ENCODE measurements around the gene ITIH3. TPM values are rescaled to one million over a fixed set of nuclear protein-coding genes. Genes with fewer than 3 reads are reported as not detected.

The ITIH3 gene
- total RNA-seq, 1 experiment from 2014 or later = not detected

DNA sequence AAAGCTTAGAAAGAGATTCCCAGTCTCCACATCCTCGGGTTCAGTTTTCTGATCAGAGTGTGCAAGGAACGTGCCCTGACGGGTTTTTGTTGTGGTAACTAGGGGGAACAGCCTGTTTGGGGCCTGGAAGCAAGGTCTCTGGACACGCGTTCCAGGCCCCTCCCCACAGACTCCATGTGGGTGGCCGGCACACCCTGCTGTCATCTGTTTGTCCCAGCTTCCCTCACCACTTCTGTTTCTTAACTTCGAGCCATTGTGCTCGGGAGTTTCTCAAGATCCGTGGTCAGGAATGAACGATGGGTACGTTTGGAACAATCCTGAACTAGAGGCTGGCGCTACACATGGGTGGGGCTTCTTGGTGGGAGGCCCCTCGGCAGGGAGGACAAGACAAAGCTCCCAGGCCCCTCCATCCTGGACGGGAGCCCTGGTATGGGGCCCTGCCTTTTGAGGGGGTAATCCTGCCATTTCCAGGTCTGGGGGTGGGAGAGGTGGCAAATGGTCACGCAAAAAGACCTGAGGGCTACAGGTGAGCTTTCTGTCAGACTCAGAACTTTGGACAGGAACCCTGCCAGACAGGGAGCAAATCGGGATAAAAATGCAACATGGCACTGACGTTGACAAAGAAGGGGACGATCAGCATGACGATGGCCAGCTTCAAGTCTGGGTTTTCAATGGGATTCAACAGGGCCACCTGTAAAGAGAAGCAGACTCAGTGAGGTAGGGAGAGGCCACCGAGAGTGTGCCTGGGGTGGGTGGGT, 48.7 kb downstream of the ITIH3 start:
- CTCF ChIA-PET = no interaction called here
- Histone ChIP-seq H3K27ac (ENCODE audit: low read depth, low read length, poor library complexity, severe bottlenecking) (no peak overlapping the region), H3K36me3 (ENCODE audit: insufficient read depth, low read length, poor library complexity, severe bottlenecking) (no peaks in the 10 kb centered on the region), H3K4me3 (ENCODE audit: low read depth, low read length, poor library complexity, severe bottlenecking) (no peak overlapping the region), H3K4me1 (ENCODE audit: insufficient read depth, low read length, poor library complexity, severe bottlenecking) (no peaks in the 10 kb centered on the region), H3K9me3 (ENCODE audit: low read depth, low read length, poor library complexity, severe bottlenecking) (no peaks in the 10 kb centered on the region), H3K27me3 (replicated peaks; ENCODE audit: insufficient read depth, low read depth, low read length, poor library complexity) (no peaks in the 10 kb centered on the region)
- TF ChIP-seq EZH2 (IDR thresholded peaks at IDR 0.05; ENCODE audit: borderline replicate concordance, low read depth, low read length, poor library complexity, severe bottlenecking) = no peak
- TF ChIP-seq, protein P1, sequence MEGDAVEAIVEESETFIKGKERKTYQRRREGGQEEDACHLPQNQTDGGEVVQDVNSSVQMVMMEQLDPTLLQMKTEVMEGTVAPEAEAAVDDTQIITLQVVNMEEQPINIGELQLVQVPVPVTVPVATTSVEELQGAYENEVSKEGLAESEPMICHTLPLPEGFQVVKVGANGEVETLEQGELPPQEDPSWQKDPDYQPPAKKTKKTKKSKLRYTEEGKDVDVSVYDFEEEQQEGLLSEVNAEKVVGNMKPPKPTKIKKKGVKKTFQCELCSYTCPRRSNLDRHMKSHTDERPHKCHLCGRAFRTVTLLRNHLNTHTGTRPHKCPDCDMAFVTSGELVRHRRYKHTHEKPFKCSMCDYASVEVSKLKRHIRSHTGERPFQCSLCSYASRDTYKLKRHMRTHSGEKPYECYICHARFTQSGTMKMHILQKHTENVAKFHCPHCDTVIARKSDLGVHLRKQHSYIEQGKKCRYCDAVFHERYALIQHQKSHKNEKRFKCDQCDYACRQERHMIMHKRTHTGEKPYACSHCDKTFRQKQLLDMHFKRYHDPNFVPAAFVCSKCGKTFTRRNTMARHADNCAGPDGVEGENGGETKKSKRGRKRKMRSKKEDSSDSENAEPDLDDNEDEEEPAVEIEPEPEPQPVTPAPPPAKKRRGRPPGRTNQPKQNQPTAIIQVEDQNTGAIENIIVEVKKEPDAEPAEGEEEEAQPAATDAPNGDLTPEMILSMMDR (conservative IDR thresholded peaks at IDR 0.05; ENCODE audit: low read depth, low read length) = no peak
- DNase-seq (ENCODE audit: low spot score) = no peak
- intact Hi-C loops (cut with micrococcal nuclease; ENCODE audit: unreplicated experiment) = no loop called here
- no TSS peak for BruUV-seq (replicated peaks)
- POLR2A ChIA-PET (ENCODE audit: low non-redundant PET) = no interaction called here

DNA sequence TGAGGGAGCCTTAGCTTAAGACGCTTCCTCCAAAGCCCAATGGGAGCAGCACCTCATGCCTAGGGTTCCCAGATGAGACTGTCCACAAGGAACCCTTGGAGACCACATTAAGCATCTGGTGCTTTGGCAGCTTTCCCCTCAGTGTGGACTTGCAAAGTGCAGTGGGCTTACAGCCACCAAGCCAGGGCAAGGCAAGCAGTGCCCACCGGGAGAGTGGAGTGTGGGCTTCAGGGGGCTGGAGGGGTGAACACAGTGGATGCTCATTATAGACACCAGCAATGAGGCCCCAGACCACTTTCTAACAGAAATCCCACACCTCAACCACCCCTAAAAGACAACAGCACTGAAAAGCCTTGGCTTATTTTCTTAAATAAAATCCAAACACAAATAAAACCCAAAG, 49.3 kb downstream of the ITIH3 start:
- no TSS peak for BruUV-seq (replicated peaks)
- H3K9me3 ChIP-seq (ENCODE audit: low read depth, low read length, poor library complexity, severe bottlenecking) = no peaks in the 10 kb centered on the region
- DNase-seq (ENCODE audit: low spot score) = no peak
- intact Hi-C loops (cut with micrococcal nuclease; ENCODE audit: unreplicated experiment) = no loop called here
- CTCF ChIA-PET = no interaction called here
- no peak overlapping the region for H3K27ac ChIP-seq (ENCODE audit: low read depth, low read length, poor library complexity, severe bottlenecking)
- H3K4me1 ChIP-seq (ENCODE audit: insufficient read depth, low read length, poor library complexity, severe bottlenecking) = no peaks in the 10 kb centered on the region
- no peaks in the 10 kb centered on the region for H3K27me3 ChIP-seq (replicated peaks; ENCODE audit: insufficient read depth, low read depth, low read length, poor library complexity)
- H3K4me3 ChIP-seq (ENCODE audit: low read depth, low read length, poor library complexity, severe bottlenecking) = no peak overlapping the region
- TF ChIP-seq EZH2 (IDR thresholded peaks at IDR 0.05; ENCODE audit: borderline replicate concordance, low read depth, low read length, poor library complexity, severe bottlenecking) = no peak
- TF ChIP-seq, protein P1 (conservative IDR thresholded peaks at IDR 0.05; ENCODE audit: low read depth, low read length) = no peak
- H3K36me3 ChIP-seq (ENCODE audit: insufficient read depth, low read length, poor library complexity, severe bottlenecking) = no peaks in the 10 kb centered on the region
- POLR2A ChIA-PET (ENCODE audit: low non-redundant PET) = no interaction called here

GRCh38 chr3:52844290-52844975, 49.8 kb downstream of the ITIH3 start:
- no peak for TF ChIP-seq EZH2 (IDR thresholded peaks at IDR 0.05; ENCODE audit: borderline replicate concordance, low read depth, low read length, poor library complexity, severe bottlenecking)
- TF ChIP-seq, protein P1 (conservative IDR thresholded peaks at IDR 0.05; ENCODE audit: low read depth, low read length) = no peak
- intact Hi-C loops (cut with micrococcal nuclease; ENCODE audit: unreplicated experiment) = no loop called here
- Histone ChIP-seq H3K9me3 (ENCODE audit: low read depth, low read length, poor library complexity, severe bottlenecking) (no peaks in the 10 kb centered on the region), H3K4me1 (ENCODE audit: insufficient read depth, low read length, poor library complexity, severe bottlenecking) (no peaks in the 10 kb centered on the region), H3K27me3 (replicated peaks; ENCODE audit: insufficient read depth, low read depth, low read length, poor library complexity) (no peaks in the 10 kb centered on the region), H3K27ac (ENCODE audit: low read depth, low read length, poor library complexity, severe bottlenecking) (no peak overlapping the region), H3K4me3 (ENCODE audit: low read depth, low read length, poor library complexity, severe bottlenecking) (no peak overlapping the region), H3K36me3 (ENCODE audit: insufficient read depth, low read length, poor library complexity, severe bottlenecking) (no peaks in the 10 kb centered on the region)
- no TSS peak for BruUV-seq (replicated peaks)
- no peak for DNase-seq (ENCODE audit: low spot score)
- ChIA-PET POLR2A (ENCODE audit: low non-redundant PET) (no interaction called here), CTCF (no interaction called here)

All from A673 (cell line).